Duodenal mucosa (tissue), 2 donors: ENCODE data around the gene GRID1.

Experiments used
- H3K27ac ChIP-seq: one replicate; pipeline ENCODE4 v1.7.0; 2013; ENCODE audit warnings: low read depth, low read length
- H3K27me3 ChIP-seq, 2 donors: one replicate each; pipeline ENCODE4 v1.7.0; 2013; ENCODE audit warnings: low read length in 2 of 2, control low read depth in 1 of 2; ENCODE audit not compliant: insufficient read depth in 2 of 2, control insufficient read depth in 1 of 2
- H3K36me3 ChIP-seq, 2 donors: one replicate each; pipeline ENCODE4 v1.7.0; 2013; ENCODE audit warnings: low read length in 2 of 2, control low read depth in 1 of 2; ENCODE audit not compliant: insufficient read depth in 2 of 2, control insufficient read depth in 1 of 2
- H3K4me1 ChIP-seq, 2 donors: one replicate each; pipeline ENCODE4 v1.7.0; 2013; ENCODE audit warnings: low read length in 2 of 2, control low read depth in 1 of 2; ENCODE audit not compliant: insufficient read depth in 2 of 2, control insufficient read depth in 1 of 2
- H3K4me3 ChIP-seq, 2 donors: one replicate each; pipeline ENCODE4 v1.7.0; 2013; ENCODE audit warnings: low read length in 2 of 2, low read depth in 1 of 2
- H3K9ac ChIP-seq, 2 donors: one replicate each; pipeline ENCODE4 v1.7.0; 2013; ENCODE audit warnings: low read length in 2 of 2, low read depth in 1 of 2
- H3K9me3 ChIP-seq, 2 donors: one replicate each; pipeline ENCODE4 v1.7.0; 2013; ENCODE audit warnings: low read length in 2 of 2, control low read depth in 1 of 2; ENCODE audit not compliant: control insufficient read depth in 1 of 2

Gene GRID1

GRCh38 chr10:85901599-85901998 lies 465.0 kb downstream of the GRID1 start:
- H3K9me3 ChIP-seq: no peaks in the 10 kb centered on the region
- H3K36me3 ChIP-seq: no peaks in the 10 kb centered on the region
- no peaks in the 10 kb centered on the region for H3K27me3 ChIP-seq
- no peaks in the 10 kb centered on the region for H3K4me1 ChIP-seq
- no peak overlapping the region for H3K9ac ChIP-seq
- H3K27ac ChIP-seq: no peak overlapping the region
- H3K4me3 ChIP-seq: no peak overlapping the region

- H3K27me3 ChIP-seq: no peaks in the 10 kb centered on the region
- H3K4me1 ChIP-seq: no peaks in the 10 kb centered on the region
- no peaks in the 10 kb centered on the region for H3K36me3 ChIP-seq
- no peak overlapping the region for H3K27ac ChIP-seq
- H3K4me3 ChIP-seq: no peak overlapping the region
- H3K9me3 ChIP-seq: no peaks in the 10 kb centered on the region
- no peak overlapping the region for H3K9ac ChIP-seq
Observed at GRCh38 chr10:85900487-85900886, 466.1 kb downstream of the GRID1 start.

- Histone ChIP-seq H3K27me3 (no peaks in the 10 kb centered on the region), H3K36me3 (no peaks in the 10 kb centered on the region), H3K9ac (no peak overlapping the region), H3K27ac (no peak overlapping the region), H3K4me3 (no peak overlapping the region), H3K9me3 (no peaks in the 10 kb centered on the region), H3K4me1 (no peaks in the 10 kb centered on the region)
Observed at GRCh38 chr10:85900061-85900460, 466.5 kb downstream of the GRID1 start.

GRCh38 chr10:85891472-85891871 lies 475.1 kb downstream of the GRID1 start:
- H3K4me1 ChIP-seq: no peaks in the 10 kb centered on the region
- H3K9me3 ChIP-seq: no peaks in the 10 kb centered on the region
- no peaks in the 10 kb centered on the region for H3K27me3 ChIP-seq
- H3K9ac ChIP-seq: no peak overlapping the region
- H3K36me3 ChIP-seq: no peaks in the 10 kb centered on the region
- H3K27ac ChIP-seq: no peak overlapping the region
- no peak overlapping the region for H3K4me3 ChIP-seq

- Histone ChIP-seq H3K27me3 (no peaks in the 10 kb centered on the region), H3K4me3 (no peak overlapping the region), H3K27ac (no peak overlapping the region), H3K9me3 (no peaks in the 10 kb centered on the region), H3K9ac (no peak overlapping the region), H3K4me1 (no peaks in the 10 kb centered on the region), H3K36me3 (no peaks in the 10 kb centered on the region)
Observed at GRCh38 chr10:85888559-85888958, 478.0 kb downstream of the GRID1 start.

- Histone ChIP-seq H3K27ac (no peak overlapping the region), H3K4me3 (no peak overlapping the region), H3K9me3 (no peaks in the 10 kb centered on the region), H3K4me1 (no peaks in the 10 kb centered on the region), H3K36me3 (no peaks in the 10 kb centered on the region), H3K27me3 (no peaks in the 10 kb centered on the region), H3K9ac (no peak overlapping the region)
Observed at GRCh38 chr10:85888004-85888403, 478.6 kb downstream of the GRID1 start.

GRCh38 chr10:85874208-85874607 lies 492.4 kb downstream of the GRID1 start:
- Histone ChIP-seq H3K9ac (no peak overlapping the region), H3K27me3 (no peaks in the 10 kb centered on the region), H3K36me3 (no peaks in the 10 kb centered on the region), H3K4me3 (no peak overlapping the region), H3K9me3 (peaks cover 0 to 2% of the 10 kb centered on the region in 2 donors), H3K4me1 (no peaks in the 10 kb centered on the region), H3K27ac (no peak overlapping the region)

- no peak overlapping the region for H3K4me3 ChIP-seq
- H3K4me1 ChIP-seq: no peaks in the 10 kb centered on the region
- H3K9me3 ChIP-seq: peaks cover 0 to 2% of the 10 kb centered on the region in 2 donors
- no peak overlapping the region for H3K27ac ChIP-seq
- H3K9ac ChIP-seq: no peak overlapping the region
- no peaks in the 10 kb centered on the region for H3K36me3 ChIP-seq
- no peaks in the 10 kb centered on the region for H3K27me3 ChIP-seq
Observed at GRCh38 chr10:85873063-85873462, 493.5 kb downstream of the GRID1 start.

- Histone ChIP-seq H3K9me3 (no peaks in the 10 kb centered on the region), H3K9ac (no peak overlapping the region), H3K36me3 (no peaks in the 10 kb centered on the region), H3K27me3 (no peaks in the 10 kb centered on the region), H3K4me3 (no peak overlapping the region), H3K27ac (no peak overlapping the region), H3K4me1 (no peaks in the 10 kb centered on the region)
Observed at GRCh38 chr10:85868627-85869499, 497.7 kb downstream of the GRID1 start.

GRCh38 chr10:85864868-85865526 lies 501.6 kb downstream of the GRID1 start:
- H3K27ac ChIP-seq: no peak overlapping the region
- no peaks in the 10 kb centered on the region for H3K4me1 ChIP-seq
- H3K9me3 ChIP-seq: no peaks in the 10 kb centered on the region
- H3K27me3 ChIP-seq: no peaks in the 10 kb centered on the region
- H3K36me3 ChIP-seq: no peaks in the 10 kb centered on the region
- no peak overlapping the region for H3K9ac ChIP-seq
- H3K4me3 ChIP-seq: no peak overlapping the region
